SK-N-SH treated with all-trans-retinoic acid at 6 μM for 48 hours (cell line): ENCODE results near the gene PSD2.

Experiments
- ATAC-seq: fragments of 200-7000 bp; cut with Tn5 transposase; 3 replicates; pipeline ENCODE4 v1.9.1; 2020; ENCODE audit warnings: mild to moderate bottlenecking, moderate library complexity
- ARNTL ChIP-seq: fragments of 450-650 bp; formaldehyde crosslinking; IDR thresholded peaks from 2 replicates; pipeline ENCODE4 v1.5.0; 2020; ENCODE audit warnings: low read depth, mild to moderate bottlenecking, moderate library complexity, borderline replicate concordance
- BACH2 ChIP-seq: fragments of 250-450 bp; sonication (Bioruptor Pico); IDR thresholded peaks from 2 replicates; pipeline ENCODE4 v1.9.0; 2021; ENCODE audit warnings: mild to moderate bottlenecking, borderline replicate concordance
- CREB5 ChIP-seq: fragments of 250-450 bp; sonication (Bioruptor Pico); IDR thresholded peaks from 2 replicates; pipeline ENCODE4 v1.5.1; 2020; ENCODE audit warnings: low read depth, mild to moderate bottlenecking, moderate library complexity
- CSDC2 ChIP-seq: fragments of 250-450 bp; sonication (Bioruptor Pico); IDR thresholded peaks from 2 replicates; pipeline ENCODE4 v1.5.0; 2020; ENCODE audit warnings: mild to moderate bottlenecking, moderate library complexity
- ESRRG ChIP-seq: fragments of 250-450 bp; sonication (Bioruptor Pico); IDR thresholded peaks from 2 replicates; pipeline ENCODE4 v1.6.1; 2021; ENCODE audit warnings: mild to moderate bottlenecking
- GLIS3 ChIP-seq: fragments of 250-450 bp; sonication (Bioruptor Pico); IDR thresholded peaks from 2 replicates; pipeline ENCODE4 v1.5.0; 2020; ENCODE audit warnings: mild to moderate bottlenecking, moderate library complexity
- ISL1 ChIP-seq: fragments of 250-450 bp; sonication (Bioruptor Pico); IDR thresholded peaks from 2 replicates; pipeline ENCODE4 v2.1.2; 2022; ENCODE audit warnings: mild to moderate bottlenecking, moderate library complexity
- OSR1 ChIP-seq: fragments of 250-450 bp; sonication (Bioruptor Pico); IDR thresholded peaks from 2 replicates; pipeline ENCODE4 v1.8.0; 2022; ENCODE audit warnings: moderate library complexity, mild to moderate bottlenecking, inconsistent platforms
- PATZ1 ChIP-seq: fragments of 250-450 bp; sonication (Bioruptor Pico); IDR thresholded peaks from 2 replicates; pipeline ENCODE4 v1.8.0; 2020; ENCODE audit warnings: mild to moderate bottlenecking, moderate library complexity, borderline replicate concordance
- PPARA ChIP-seq: fragments of 250-450 bp; sonication (Bioruptor Pico); IDR thresholded peaks from 2 replicates; pipeline ENCODE4 v1.5.0; 2020; ENCODE audit warnings: mild to moderate bottlenecking, borderline replicate concordance
- SNAI2 ChIP-seq: fragments of 250-450 bp; sonication (Bioruptor Pico); IDR thresholded peaks from 2 replicates; pipeline ENCODE4 v1.5.0; 2020; ENCODE audit warnings: mild to moderate bottlenecking, moderate library complexity
- TCF4 ChIP-seq: fragments of 250-450 bp; sonication (Bioruptor Pico); IDR thresholded peaks from 2 replicates; pipeline ENCODE4 v1.8.0; 2021; ENCODE audit warnings: mild to moderate bottlenecking, moderate library complexity, borderline replicate concordance
- TOX ChIP-seq: fragments of 250-450 bp; sonication (Bioruptor Pico); IDR thresholded peaks from 2 replicates; pipeline ENCODE4 v1.8.0; 2021; ENCODE audit warnings: mild to moderate bottlenecking, moderate library complexity, borderline replicate concordance
- ZC3H10 ChIP-seq: fragments of 250-450 bp; sonication (Bioruptor Pico); IDR thresholded peaks from 2 replicates; pipeline ENCODE4 v1.5.1; 2021; ENCODE audit warnings: mild to moderate bottlenecking, moderate library complexity
- ZFP3 ChIP-seq: fragments of 250-450 bp; sonication (Bioruptor Pico); IDR thresholded peaks from 2 replicates; pipeline ENCODE4 v1.5.0; 2020; ENCODE audit warnings: mild to moderate bottlenecking, moderate library complexity
- ZFP30 ChIP-seq: fragments of 450-650 bp; formaldehyde crosslinking; IDR thresholded peaks from 2 replicates; pipeline ENCODE4 v1.5.0; 2022; ENCODE audit warnings: mild to moderate bottlenecking, moderate library complexity
- ZNF565 ChIP-seq: fragments of 450-650 bp; formaldehyde crosslinking; conservative IDR thresholded peaks from 2 replicates; pipeline ENCODE4 v1.5.0; 2020; ENCODE audit warnings: low read depth, mild to moderate bottlenecking, moderate library complexity
- ZNF70 ChIP-seq: fragments of 450-650 bp; formaldehyde crosslinking; IDR thresholded peaks from 2 replicates; pipeline ENCODE4 v1.5.0; 2020; ENCODE audit warnings: mild to moderate bottlenecking, moderate library complexity
- ZNF8 ChIP-seq: fragments of 450-650 bp; formaldehyde crosslinking; IDR thresholded peaks from 2 replicates; pipeline ENCODE4 v1.5.0; 2020; ENCODE audit warnings: mild to moderate bottlenecking, moderate library complexity
- TF ChIP-seq, protein P1 (sequence below): fragments of 250-450 bp; sonication (Bioruptor Pico); IDR thresholded peaks from 2 replicates; pipeline ENCODE4 v1.5.1; 2021; ENCODE audit warnings: mild to moderate bottlenecking, moderate library complexity
- TF ChIP-seq, protein P2 (sequence below): fragments of 250-450 bp; sonication (Bioruptor Pico); IDR thresholded peaks from 2 replicates; pipeline ENCODE4 v1.8.0; 2021; ENCODE audit warnings: low read depth, mild to moderate bottlenecking, moderate library complexity, borderline replicate concordance

PSD2 gene

GRCh38 chr5:139803978-139804377, 8.4 kb downstream of the PSD2 start:
- no peak for ATAC-seq
- TF ChIP-seq ZC3H10 (no peak), TCF4 (no peak), ZFP3 (CRISPR knock-in tag) (no peak), ZNF8 (CRISPR knock-in tag) (no peak), ISL1 (no peak), ARNTL (CRISPR knock-in tag) (no peak), CSDC2 (no peak), OSR1 (CRISPR knock-in tag) (no peak), PPARA (no peak), SNAI2 (CRISPR knock-in tag) (no peak), ZNF565 (CRISPR knock-in tag) (no peak), BACH2 (CRISPR knock-in tag) (no peak), GLIS3 (CRISPR knock-in tag) (no peak), TOX (no peak)
- TF ChIP-seq, protein P1, sequence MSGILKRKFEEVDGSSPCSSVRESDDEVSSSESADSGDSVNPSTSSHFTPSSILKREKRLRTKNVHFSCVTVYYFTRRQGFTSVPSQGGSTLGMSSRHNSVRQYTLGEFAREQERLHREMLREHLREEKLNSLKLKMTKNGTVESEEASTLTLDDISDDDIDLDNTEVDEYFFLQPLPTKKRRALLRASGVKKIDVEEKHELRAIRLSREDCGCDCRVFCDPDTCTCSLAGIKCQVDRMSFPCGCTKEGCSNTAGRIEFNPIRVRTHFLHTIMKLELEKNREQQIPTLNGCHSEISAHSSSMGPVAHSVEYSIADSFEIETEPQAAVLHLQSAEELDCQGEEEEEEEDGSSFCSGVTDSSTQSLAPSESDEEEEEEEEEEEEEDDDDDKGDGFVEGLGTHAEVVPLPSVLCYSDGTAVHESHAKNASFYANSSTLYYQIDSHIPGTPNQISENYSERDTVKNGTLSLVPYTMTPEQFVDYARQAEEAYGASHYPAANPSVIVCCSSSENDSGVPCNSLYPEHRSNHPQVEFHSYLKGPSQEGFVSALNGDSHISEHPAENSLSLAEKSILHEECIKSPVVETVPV (CRISPR knock-in tag) = no peak

DNA sequence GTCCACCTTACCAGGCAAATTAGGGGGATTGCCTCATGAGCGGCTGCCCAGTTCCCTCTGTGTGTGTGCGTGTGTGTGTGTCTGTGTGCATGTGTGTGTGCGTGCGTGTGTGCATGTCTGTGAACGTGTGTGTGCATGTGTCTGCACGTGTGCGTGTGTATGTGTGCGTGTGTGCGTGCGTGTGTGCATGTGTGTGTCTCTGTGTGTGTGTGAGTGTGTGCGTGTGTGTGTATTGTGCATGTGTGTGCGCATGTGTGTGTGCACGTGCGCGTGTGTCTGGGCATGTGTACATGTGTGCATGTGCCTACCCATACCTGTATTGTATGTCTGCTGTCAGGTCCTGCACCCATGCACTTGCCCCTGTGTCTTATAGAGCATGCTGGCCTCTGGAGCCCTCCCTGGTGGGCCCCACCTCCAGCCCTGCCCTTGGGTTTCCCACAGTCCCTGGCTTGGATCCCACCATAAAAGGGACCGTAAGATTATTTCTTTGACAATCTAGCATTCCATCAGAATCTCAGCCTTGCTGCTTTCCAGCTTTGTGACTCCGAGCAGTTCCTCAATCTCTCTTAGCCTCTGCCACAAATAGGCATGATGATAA, 9.3 kb downstream of the PSD2 start:
- ATAC-seq = no peak
- no peak for TF ChIP-seq ZFP3 (CRISPR knock-in tag)
- no peak for TF ChIP-seq BACH2 (CRISPR knock-in tag)
- no peak for TF ChIP-seq TCF4
- TF ChIP-seq ZC3H10 = no peak
- no peak for TF ChIP-seq ARNTL (CRISPR knock-in tag)
- TF ChIP-seq ZFP30 = no peak
- no peak for TF ChIP-seq ESRRG (CRISPR knock-in tag)
- no peak for TF ChIP-seq SNAI2 (CRISPR knock-in tag)
- no peak for TF ChIP-seq TOX
- no peak for TF ChIP-seq ISL1
- TF ChIP-seq, protein P1 (CRISPR knock-in tag) = no peak
- no peak for TF ChIP-seq PATZ1 (CRISPR knock-in tag)
- no peak for TF ChIP-seq GLIS3 (CRISPR knock-in tag)
- no peak for TF ChIP-seq ZNF8 (CRISPR knock-in tag)

- no peak for ATAC-seq
These were observed 9.9 kb downstream of the PSD2 start for GRCh38 chr5:139805545-139805944.

More at GRCh38 chr5:139805545-139805944, 9.9 kb downstream of the PSD2 start:
- TF ChIP-seq, protein P2, sequence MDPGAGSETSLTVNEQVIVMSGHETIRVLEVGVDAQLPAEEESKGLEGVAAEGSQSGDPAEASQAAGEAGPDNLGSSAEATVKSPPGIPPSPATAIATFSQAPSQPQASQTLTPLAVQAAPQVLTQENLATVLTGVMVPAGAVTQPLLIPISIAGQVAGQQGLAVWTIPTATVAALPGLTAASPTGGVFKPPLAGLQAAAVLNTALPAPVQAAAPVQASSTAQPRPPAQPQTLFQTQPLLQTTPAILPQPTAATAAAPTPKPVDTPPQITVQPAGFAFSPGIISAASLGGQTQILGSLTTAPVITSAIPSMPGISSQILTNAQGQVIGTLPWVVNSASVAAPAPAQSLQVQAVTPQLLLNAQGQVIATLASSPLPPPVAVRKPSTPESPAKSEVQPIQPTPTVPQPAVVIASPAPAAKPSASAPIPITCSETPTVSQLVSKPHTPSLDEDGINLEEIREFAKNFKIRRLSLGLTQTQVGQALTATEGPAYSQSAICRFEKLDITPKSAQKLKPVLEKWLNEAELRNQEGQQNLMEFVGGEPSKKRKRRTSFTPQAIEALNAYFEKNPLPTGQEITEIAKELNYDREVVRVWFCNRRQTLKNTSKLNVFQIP = no peak
- no peak for TF ChIP-seq ARNTL (CRISPR knock-in tag)
- TF ChIP-seq CSDC2 = no peak
- TF ChIP-seq ZNF70 (CRISPR knock-in tag) = no peak
- TF ChIP-seq ZC3H10 = no peak
- TF ChIP-seq PPARA = no peak
- no peak for TF ChIP-seq GLIS3 (CRISPR knock-in tag)
- no peak for TF ChIP-seq ZNF565 (CRISPR knock-in tag)
- TF ChIP-seq PATZ1 (CRISPR knock-in tag) = no peak
- TF ChIP-seq BACH2 (CRISPR knock-in tag) = no peak
- no peak for TF ChIP-seq CREB5 (CRISPR knock-in tag)
